GM12878 (cell line): ENCODE results near the gene ATAD2B. TPM values are rescaled to one million over a fixed set of nuclear protein-coding genes. Genes with fewer than 3 reads are reported as not detected.

Experiments used
- ATAC-seq: fragments of 200-7000 bp; cut with Tn5 transposase; 3 replicates; pipeline ENCODE4 v1.9.1; 2020; ENCODE audit warnings: mild to moderate bottlenecking, moderate library complexity
- BruUV-seq: library from RNA; stranded (reverse); fragments of 400-500 nt; replicated peaks from 2 replicates; lab custom pipeline; 2021; lab: Mats Ljungman, UMichigan
- CTCF ChIA-PET: fragments of 300-600 bp; sonication (Branson Sonifier 250); formaldehyde crosslinking; extraction: SDS; loops from one replicate; lab custom pipeline; 2021; ENCODE audit warnings: inconsistent platforms; lab: Yijun Ruan, JAX
- POLR2A ChIA-PET: fragments of 350-600 bp; formaldehyde crosslinking; extraction: SDS; loops from one replicate; lab custom pipeline; 2021; ENCODE audit warnings: inconsistent platforms; lab: Charles Lee
- RAD21 ChIA-PET: fragments of 300-600 bp; sonication (Branson Sonifier 250); formaldehyde crosslinking; loops from one replicate; lab custom pipeline; 2023; ENCODE audit warnings: antibody characterized with exemption; ENCODE audit not compliant: unreplicated experiment; lab: Charles Lee
- SMC1A ChIA-PET: fragments of 300-600 bp; sonication (Branson Sonifier 250); formaldehyde crosslinking; loops from one replicate; lab custom pipeline; 2023; ENCODE audit not compliant: unreplicated experiment, uncharacterized antibody; lab: Charles Lee
- DNase-seq: peaks from one replicate; pipeline ENCODE4 v3.0.0-alpha.2; 2011; ENCODE audit warnings: low read depth, low spot score
- FAIRE-seq: peaks from 3 replicates; lab custom pipeline; 2011; peaks lifted over from hg19 to GRCh38; lab: Jason Lieb, UNC
- H2AFZ ChIP-seq: 2 replicates; pipeline ENCODE4 v1.6.0; 2011; ENCODE audit warnings: low read depth, low read length, control low read depth; ENCODE audit not compliant: control insufficient read depth
- H3K27ac ChIP-seq: 2 replicates; pipeline ENCODE4 v1.5.1; 2011; ENCODE audit warnings: control low read depth; ENCODE audit not compliant: control insufficient read depth, insufficient read depth
- H3K27me3 ChIP-seq, 2 experiments: replicated peaks in 1 of 2; 2 replicates each; pipeline versions ENCODE4 v1.6.0 to v1.6.1; 2011; ENCODE audit warnings: low read length in 1 of 2; ENCODE audit not compliant: control insufficient read depth in 2 of 2, insufficient read depth in 2 of 2
- H3K36me3 ChIP-seq, 2 experiments: 2 replicates each; pipeline ENCODE4 v1.5.1; 2011; ENCODE audit warnings: low read length in 1 of 2; ENCODE audit not compliant: control insufficient read depth in 2 of 2, insufficient read depth in 2 of 2
- H3K4me1 ChIP-seq: 2 replicates; pipeline ENCODE4 v1.6.1; 2011; ENCODE audit warnings: mild to moderate bottlenecking, low read length, moderate library complexity, mixed read lengths; ENCODE audit not compliant: control insufficient read depth, insufficient read depth
- H3K4me2 ChIP-seq: 2 replicates; pipeline ENCODE4 v1.6.0; 2011; ENCODE audit warnings: control low read depth; ENCODE audit not compliant: control insufficient read depth, insufficient read depth
- H3K4me3 ChIP-seq: fragments of 200-600 bp; sonication (generic); 2 replicates; pipeline ENCODE4 v1.5.1; 2016
- H3K79me2 ChIP-seq: 2 replicates; pipeline ENCODE4 v1.6.0; 2011; ENCODE audit warnings: low read length; ENCODE audit not compliant: control insufficient read depth, insufficient read depth
- H3K9ac ChIP-seq: 2 replicates; pipeline ENCODE4 v1.8.0; 2011; ENCODE audit warnings: low read length, control low read depth, mixed read lengths; ENCODE audit not compliant: control insufficient read depth, insufficient read depth
- H3K9me3 ChIP-seq: replicated peaks from 3 replicates; pipeline ENCODE4 v1.5.1; 2011; ENCODE audit warnings: mild to moderate bottlenecking, low read length; ENCODE audit not compliant: control insufficient read depth, insufficient read depth
- H4K20me1 ChIP-seq: 2 replicates; pipeline ENCODE4 v1.6.0; 2011; ENCODE audit not compliant: control insufficient read depth, insufficient read depth
- ASH2L ChIP-seq: fragments of 300-600, 200-600 bp; sonication (generic); IDR thresholded peaks from 2 replicates; pipeline ENCODE4 v1.6.1; 2017; ENCODE audit warnings: low read depth, mild to moderate bottlenecking, borderline replicate concordance
- ATF2 ChIP-seq: IDR thresholded peaks from 2 replicates; pipeline ENCODE4 v1.6.1; 2012; ENCODE audit warnings: low read length, inconsistent platforms
- CREB1 ChIP-seq: IDR thresholded peaks from 2 replicates; pipeline ENCODE4 v1.6.1; 2012; ENCODE audit warnings: low read depth, mild to moderate bottlenecking, inconsistent platforms
- EED ChIP-seq: sonication (generic); IDR thresholded peaks from 2 replicates; pipeline ENCODE4 v1.6.1; 2016; ENCODE audit warnings: antibody characterized with exemption, low read depth
- JUNB ChIP-seq: IDR thresholded peaks from 2 replicates; pipeline ENCODE4 v1.6.1; 2016; ENCODE audit warnings: antibody characterized with exemption, mild to moderate bottlenecking
- JUND ChIP-seq: IDR thresholded peaks from 2 replicates; pipeline ENCODE4 v1.6.1; 2012; ENCODE audit warnings: low read depth, mild to moderate bottlenecking, low read length, improper control_type of control experiment, moderate library complexity
- KLF5 ChIP-seq: fragments of 450-650 bp; IDR thresholded peaks from 2 replicates; pipeline ENCODE4 v1.6.1; 2014; ENCODE audit warnings: mild to moderate bottlenecking; ENCODE audit not compliant: partially characterized antibody
- MEF2B ChIP-seq: fragments of 450-650 bp; IDR thresholded peaks from 2 replicates; pipeline ENCODE4 v1.6.1; 2018; ENCODE audit warnings: mild to moderate bottlenecking, moderate library complexity; ENCODE audit not compliant: partially characterized antibody, poor library complexity, severe bottlenecking
- RAD21 ChIP-seq: IDR thresholded peaks from 2 replicates; pipeline ENCODE4 v1.6.1; 2011; ENCODE audit warnings: mild to moderate bottlenecking, low read depth, low read length, moderate library complexity; ENCODE audit not compliant: insufficient read depth
- RAD51 ChIP-seq: fragments of 450-650 bp; IDR thresholded peaks from 2 replicates; pipeline ENCODE4 v1.6.1; 2016; ENCODE audit warnings: moderate library complexity, mild to moderate bottlenecking, inconsistent platforms
- SPI1 ChIP-seq: IDR thresholded peaks from 2 replicates; pipeline ENCODE4 v1.6.1; 2011; ENCODE audit warnings: low read depth, mild to moderate bottlenecking, low read length, moderate library complexity, borderline replicate concordance; ENCODE audit not compliant: insufficient read depth
- TCF3 ChIP-seq: IDR thresholded peaks from 2 replicates; pipeline ENCODE4 v1.6.1; 2012; ENCODE audit warnings: low read depth, mild to moderate bottlenecking, low read length, borderline replicate concordance; ENCODE audit not compliant: insufficient read depth
- YBX1 ChIP-seq: fragments of 450-650 bp; IDR thresholded peaks from 2 replicates; pipeline ENCODE4 v1.6.1; 2016; ENCODE audit warnings: antibody characterized with exemption
- WGBS: methylation state at CpG from one replicate; pipeline ENCODE4 v1.1.6; 2016; ENCODE audit warnings: low lambda C conversion rate; ENCODE audit not compliant: insufficient replicate concordance, insufficient coverage; ENCODE audit errors: missing lambda C conversion rate; 5-methylcytosine and 5-hydroxymethylcytosine counted together
- in situ Hi-C: fragments of 300-500 bp; cut with MboI; formaldehyde crosslinking; loops from 9 replicates; pipeline ENCODE4 v1.14.3; 2018; ENCODE audit warnings: mixed read lengths
- intact Hi-C: fragments of 100-400 bp; cut with micrococcal nuclease; formaldehyde crosslinking; loops from one replicate; pipeline ENCODE4 v1.14.2; 2022; ENCODE audit not compliant: unreplicated experiment
- polyA plus RNA-seq, 11 experiments: library from polyadenylated mRNA; depleted of rRNA in 4 of 11; unstranded in 6 of 11; stranded (reverse) in 5 of 11; fragments of >200 nt; fragmentation: Nextera tagmentation in 4 of 11; fragmentation: Illumina TruSeq in 1 of 11; extraction: Ambion mirVana in 4 of 11; extraction: Trizol in 1 of 11; gene quantifications; 1 replicate in 1 of 11; 2 replicates in 10 of 11; pipeline versions ENCODE4 v1.2.1 to v1.2.3, GENCODE V29; 2011 to 2016; ENCODE audit warnings: inconsistent platforms in 2 of 11, missing spikeins in 2 of 11, low read depth in 1 of 11
- total RNA-seq, 4 experiments: library from RNA; depleted of rRNA in 3 of 4; stranded (reverse); fragments of >200 nt in 3 of 4; fragmentation: Illumina TruSeq in 1 of 4; extraction: Trizol in 1 of 4; gene quantifications; 2 replicates each; pipeline versions ENCODE4 v1.2.1 to v1.2.3, GENCODE V29; 2013 to 2021

ATAD2B gene
- total and polyA plus RNA-seq, 10 of the 15 experiments (the other 5 are each of a cell fraction or from before 2014, with no cell fraction given) = 3.6 to 29.9 (median 16.8) TPM

DNA sequence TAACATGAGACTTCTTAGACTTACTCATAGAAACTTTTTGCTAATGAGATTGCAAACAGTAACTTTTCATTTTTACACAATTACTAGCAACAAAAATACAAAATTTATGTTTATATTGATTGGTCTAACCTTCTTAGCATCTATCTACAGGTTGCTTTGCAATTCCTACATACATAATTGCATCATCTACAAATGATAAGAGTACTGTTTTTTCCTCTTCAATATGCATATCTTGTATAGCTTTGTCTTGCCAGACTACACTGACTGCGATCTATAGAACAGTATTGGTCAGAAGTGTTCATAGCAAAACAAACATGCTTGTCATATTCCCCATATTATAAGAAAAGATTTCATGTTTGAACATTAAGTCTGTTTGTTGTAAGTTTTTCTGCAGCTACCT lies 87.9 kb downstream of the ATAD2B start:
- H2AFZ ChIP-seq = no peak overlapping the region
- SMC1A ChIA-PET = no interaction called here
- BruUV-seq = no TSS peak
- ATAC-seq = no peak
- H3K27me3 ChIP-seq = no peaks in the 10 kb centered on the region
- H3K79me2 ChIP-seq = no peaks in the 10 kb centered on the region; the same call in 1 of the 2 replicates
- RAD21 ChIA-PET = interaction anchor here (1.0 kb wide), 1 partner anchor 10 kb away, joined by 3 read pairs; no protein-coding TSS in a partner anchor
- POLR2A ChIA-PET = no interaction called here
- peaks cover 7 to 10% of the 10 kb centered on the region in 2 experiments; a peak in 3 of 4 replicates for H3K36me3 ChIP-seq
- DNase-seq = no peak
- TF ChIP-seq RAD51 = no peak
- TF ChIP-seq ASH2L = no peak
- TF ChIP-seq TCF3 = no peak
- no peak for TF ChIP-seq YBX1
- TF ChIP-seq CREB1 = no peak
- TF ChIP-seq RAD21 = no peak
- no peak for TF ChIP-seq SPI1
- TF ChIP-seq KLF5 = no peak
- TF ChIP-seq JUND = no peak
- no peak for TF ChIP-seq ATF2
- TF ChIP-seq EED = no peak
- TF ChIP-seq MEF2B = no peak
- TF ChIP-seq JUNB = no peak
- no peak overlapping the region for H3K27ac ChIP-seq
- intact Hi-C loops = no loop called here
- H3K4me1 ChIP-seq = no peaks in the 10 kb centered on the region
- H3K9ac ChIP-seq = no peak overlapping the region
- CTCF ChIA-PET = interaction anchor here (1.8 to 2.0 kb wide), 2 partner anchors 14 to 244 kb away, joined by 5 to 10 read pairs; no protein-coding TSS in a partner anchor
- WGBS = 97% methylated on average over 1 of the region's 1 CpG
- H3K4me2 ChIP-seq = no peak overlapping the region
- H3K4me3 ChIP-seq = no peak overlapping the region
- FAIRE-seq = no peak
- no peaks in the 10 kb centered on the region for H4K20me1 ChIP-seq
- H3K9me3 ChIP-seq = no peaks in the 10 kb centered on the region; the same call in 1 of the 3 replicates
- in situ Hi-C loops = no loop called here
